ENCODE measurements around the gene RPUSD1. TPM values are rescaled to one million over a fixed set of nuclear protein-coding genes. Genes with fewer than 3 reads are reported as not detected.

RPUSD1 gene
- total RNA-seq, 4 donors from 2014 or later = 13.4 to 25.8 (median 22.1) TPM

- Histone ChIP-seq H3K4me1 (peaks cover 0 to 4% (median under 1%) of the 10 kb centered on the region in 3 donors), H3K4me3 (no peak overlapping the region), H3K27me3 (peaks cover 38% of the 10 kb centered on the region), H3K27ac (no peak overlapping the region), H3K9me3 (no peaks in the 10 kb centered on the region), H3K36me3 (peaks cover 0 to 23% of the 10 kb centered on the region in 2 donors)
- no peak for ATAC-seq
- 81% methylated on average over 8 of the region's 40 CpGs; no CpG with 5 or more reads in 1 of the 2 donors for WGBS, 2 donors (ENCODE audit: low coverage in 1 of 2)
- TF ChIP-seq POLR2AphosphoS5 (IDR thresholded peaks at IDR 0.05) (no peak), POLR2A (IDR thresholded peaks at IDR 0.05) (no peak), EP300 (IDR thresholded peaks at IDR 0.05) (no peak), CTCF (IDR thresholded peaks at IDR 0.05) (no peak)
Measured at GRCh38 chr16:794091-794822, 6.1 kb upstream of the RPUSD1 start.

- H3K4me1 ChIP-seq = peaks cover 0 to 11% (median 6%) of the 10 kb centered on the region in 3 donors
- H3K4me3 ChIP-seq = no peak overlapping the region
- no peaks in the 10 kb centered on the region for H3K9me3 ChIP-seq
- no peak for ATAC-seq
- H3K27me3 ChIP-seq = peaks cover 30% of the 10 kb centered on the region
- H3K27ac ChIP-seq = no peak overlapping the region
- 80% methylated on average over 1 of the region's 8 CpGs; no CpG with 5 or more reads in 1 of the 2 donors for WGBS, 2 donors (ENCODE audit: low coverage in 1 of 2)
- peaks cover 0 to 23% of the 10 kb centered on the region in 2 donors for H3K36me3 ChIP-seq
- TF ChIP-seq POLR2A (IDR thresholded peaks at IDR 0.05) (no peak), EP300 (IDR thresholded peaks at IDR 0.05) (no peak), POLR2AphosphoS5 (IDR thresholded peaks at IDR 0.05) (no peak)
Measured at GRCh38 chr16:793414-793813, 5.2 kb upstream of the RPUSD1 start.

GRCh38 chr16:792221-792995, 4.2 kb upstream of the RPUSD1 start:
- H3K4me1 ChIP-seq = peaks cover 0 to 17% (median 10%) of the 10 kb centered on the region in 3 donors
- no peak overlapping the region for H3K27ac ChIP-seq
- no peak overlapping the region for H3K4me3 ChIP-seq
- peaks cover 0 to 23% of the 10 kb centered on the region in 2 donors for H3K36me3 ChIP-seq
- 67% methylated on average over 3 of the region's 46 CpGs; no CpG with 5 or more reads in 1 of the 2 donors for WGBS, 2 donors (ENCODE audit: low coverage in 1 of 2)
- peaks cover 20% of the 10 kb centered on the region for H3K27me3 ChIP-seq
- no peak for TF ChIP-seq POLR2AphosphoS5 (IDR thresholded peaks at IDR 0.05)
- no peaks in the 10 kb centered on the region for H3K9me3 ChIP-seq
- no peak for ATAC-seq

- peaks cover 0 to 25% (median 16%) of the 10 kb centered on the region in 3 donors for H3K4me1 ChIP-seq
- H3K4me3 ChIP-seq = no peak overlapping the region
- no peak for ATAC-seq
- TF ChIP-seq EP300 (IDR thresholded peaks at IDR 0.05) (no peak), POLR2AphosphoS5 (IDR thresholded peaks at IDR 0.05) (no peak), CTCF (IDR thresholded peaks at IDR 0.05) (no peak), POLR2A (IDR thresholded peaks at IDR 0.05) (no peak)
- peaks cover 7% of the 10 kb centered on the region for H3K27me3 ChIP-seq
- H3K36me3 ChIP-seq = peaks cover 0 to 33% of the 10 kb centered on the region in 2 donors
- WGBS, 2 donors (ENCODE audit: low coverage in 1 of 2) = 100% methylated on average over 3 of the region's 23 CpGs; no CpG with 5 or more reads in 1 of the 2 donors
- H3K9me3 ChIP-seq = no peaks in the 10 kb centered on the region
- no peak overlapping the region for H3K27ac ChIP-seq
Measured at GRCh38 chr16:791131-791530, 3.0 kb upstream of the RPUSD1 start.

- Histone ChIP-seq H3K27ac (no peak overlapping the region), H3K27me3 (no peaks in the 10 kb centered on the region), H3K9me3 (no peaks in the 10 kb centered on the region), H3K4me1 (peaks cover 0 to 33% (median 16%) of the 10 kb centered on the region in 3 donors), H3K36me3 (peaks cover 0 to 39% of the 10 kb centered on the region in 2 donors), H3K4me3 (no peak overlapping the region)
- TF ChIP-seq POLR2A (IDR thresholded peaks at IDR 0.05) (no peak), POLR2AphosphoS5 (IDR thresholded peaks at IDR 0.05) (no peak), CTCF (IDR thresholded peaks at IDR 0.05) (no peak), EP300 (IDR thresholded peaks at IDR 0.05) (no peak)
- no peak for ATAC-seq
- 67% methylated on average over 1 of the region's 17 CpGs; no CpG with 5 or more reads in 1 of the 2 donors for WGBS, 2 donors (ENCODE audit: low coverage in 1 of 2)
Measured at GRCh38 chr16:790086-790485, 1.9 kb upstream of the RPUSD1 start.

Measured in gastroesophageal sphincter (tissue), 4 donors.